Testis (tissue), 2 donors: ENCODE results near the gene SMURF1.

Source experiments
- POLR2A ChIP-seq: fragments of 450-650 bp; IDR thresholded peaks from one replicate; pipeline ENCODE4 v1.6.1; 2017; ENCODE audit warnings: antibody characterized with exemption, mild to moderate bottlenecking, moderate library complexity
- TF ChIP-seq, protein P1 (sequence below), 3 experiments: fragments of 450-650 bp in 2 of 3; fragments of 200-600 bp in 1 of 3; sonication (generic) in 1 of 3; IDR thresholded peaks; one replicate each; pipeline ENCODE4 v1.5.1; 2016 to 2019; ENCODE audit warnings: antibody characterized with exemption in 3 of 3, mild to moderate bottlenecking in 2 of 3, moderate library complexity in 1 of 3

DNA sequence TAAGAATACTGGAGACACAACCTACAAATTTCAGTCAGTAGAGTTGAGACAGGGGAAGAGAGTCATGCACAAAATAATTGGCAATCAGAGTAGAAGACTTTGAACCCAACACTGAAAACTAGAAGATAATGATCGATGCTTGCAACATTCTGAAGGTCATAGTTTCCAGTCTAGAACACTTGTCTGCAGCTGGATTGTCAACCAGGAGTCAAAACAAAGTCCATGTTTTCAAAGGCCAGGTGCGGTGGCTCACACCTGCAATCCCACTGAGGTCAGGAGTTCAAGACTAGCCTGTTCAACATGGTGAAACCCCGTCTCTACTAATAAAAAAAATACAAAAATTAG, 26.8 kb upstream of the SMURF1 start:
- TF ChIP-seq, protein P1, sequence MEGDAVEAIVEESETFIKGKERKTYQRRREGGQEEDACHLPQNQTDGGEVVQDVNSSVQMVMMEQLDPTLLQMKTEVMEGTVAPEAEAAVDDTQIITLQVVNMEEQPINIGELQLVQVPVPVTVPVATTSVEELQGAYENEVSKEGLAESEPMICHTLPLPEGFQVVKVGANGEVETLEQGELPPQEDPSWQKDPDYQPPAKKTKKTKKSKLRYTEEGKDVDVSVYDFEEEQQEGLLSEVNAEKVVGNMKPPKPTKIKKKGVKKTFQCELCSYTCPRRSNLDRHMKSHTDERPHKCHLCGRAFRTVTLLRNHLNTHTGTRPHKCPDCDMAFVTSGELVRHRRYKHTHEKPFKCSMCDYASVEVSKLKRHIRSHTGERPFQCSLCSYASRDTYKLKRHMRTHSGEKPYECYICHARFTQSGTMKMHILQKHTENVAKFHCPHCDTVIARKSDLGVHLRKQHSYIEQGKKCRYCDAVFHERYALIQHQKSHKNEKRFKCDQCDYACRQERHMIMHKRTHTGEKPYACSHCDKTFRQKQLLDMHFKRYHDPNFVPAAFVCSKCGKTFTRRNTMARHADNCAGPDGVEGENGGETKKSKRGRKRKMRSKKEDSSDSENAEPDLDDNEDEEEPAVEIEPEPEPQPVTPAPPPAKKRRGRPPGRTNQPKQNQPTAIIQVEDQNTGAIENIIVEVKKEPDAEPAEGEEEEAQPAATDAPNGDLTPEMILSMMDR (IDR thresholded peaks at IDR 0.05) = no peak
- no peak for TF ChIP-seq POLR2A
